Trophoblast cell (in vitro differentiated cells and primary cell): ENCODE data around the gene APOBEC3G.
"Not testable (repeated sequence)": the region's sequence is repeated elsewhere in the genome, so short reads cannot be mapped to it uniquely, and the experiment has no call there.

ENCODE experiments used
- DNase-seq, 2 donors: peaks; one replicate each; pipeline ENCODE4 v3.0.0-alpha.2; 2016
- H2AFZ ChIP-seq: 2 replicates; pipeline ENCODE4 v1.6.1; 2013; ENCODE audit warnings: low read length, moderate library complexity, mild to moderate bottlenecking; ENCODE audit not compliant: insufficient read depth, poor library complexity
- H2AK5ac ChIP-seq: 2 replicates; pipeline ENCODE4 v1.6.1; 2013; ENCODE audit warnings: mild to moderate bottlenecking, low read length
- H2BK120ac ChIP-seq: 2 replicates; pipeline ENCODE4 v1.6.1; 2013; ENCODE audit warnings: low read length, mild to moderate bottlenecking, moderate library complexity; ENCODE audit not compliant: insufficient read depth, poor library complexity
- H2BK12ac ChIP-seq: 2 replicates; pipeline ENCODE4 v1.6.1; 2013; ENCODE audit warnings: mild to moderate bottlenecking, low read length, moderate library complexity
- H2BK5ac ChIP-seq: 2 replicates; pipeline ENCODE4 v1.6.1; 2013; ENCODE audit warnings: low read length, low read depth, moderate library complexity, mild to moderate bottlenecking; ENCODE audit not compliant: poor library complexity
- H3K14ac ChIP-seq: 2 replicates; pipeline ENCODE4 v1.6.1; 2013; ENCODE audit warnings: mild to moderate bottlenecking, low read length
- H3K18ac ChIP-seq: 2 replicates; pipeline ENCODE4 v1.6.1; 2013; ENCODE audit warnings: mild to moderate bottlenecking, low read length
- H3K23ac ChIP-seq: 2 replicates; pipeline ENCODE4 v1.6.1; 2013; ENCODE audit warnings: low read length
- H3K27ac ChIP-seq: 2 replicates; pipeline ENCODE4 v1.5.1; 2013; ENCODE audit warnings: low read depth, mild to moderate bottlenecking, inconsistent platforms, low read length, moderate library complexity
- H3K27me3 ChIP-seq: 2 replicates; pipeline ENCODE4 v1.6.1; 2013; ENCODE audit warnings: inconsistent platforms, mild to moderate bottlenecking, low read length, moderate library complexity; ENCODE audit not compliant: insufficient read depth
- H3K36me3 ChIP-seq, 2 experiments: 1 replicate in 1 of 2; 2 replicates in 1 of 2; pipeline ENCODE4 v1.6.1; 2013; ENCODE audit warnings: low read length in 2 of 2, mild to moderate bottlenecking in 2 of 2, moderate library complexity in 1 of 2; ENCODE audit not compliant: insufficient read depth in 2 of 2, control insufficient read depth in 1 of 2
- H3K4ac ChIP-seq: 2 replicates; pipeline ENCODE4 v1.6.1; 2013; ENCODE audit warnings: low read depth, mild to moderate bottlenecking, low read length, moderate library complexity
- H3K4me1 ChIP-seq, 2 experiments: 1 replicate in 1 of 2; 2 replicates in 1 of 2; pipeline ENCODE4 v1.6.1; 2013; ENCODE audit warnings: low read length in 2 of 2, mild to moderate bottlenecking in 2 of 2, moderate library complexity in 1 of 2; ENCODE audit not compliant: insufficient read depth in 2 of 2, control insufficient read depth in 1 of 2
- H3K4me2 ChIP-seq: 2 replicates; pipeline ENCODE4 v1.6.1; 2013; ENCODE audit warnings: inconsistent platforms, mild to moderate bottlenecking, low read length, moderate library complexity
- H3K4me3 ChIP-seq: 2 replicates; pipeline ENCODE4 v1.5.1; 2013; ENCODE audit warnings: mild to moderate bottlenecking, low read depth, low read length, inconsistent platforms
- H3K79me1 ChIP-seq: one replicate; pipeline ENCODE4 v1.6.1; 2013; ENCODE audit warnings: low read length
- H3K79me2 ChIP-seq: 2 replicates; pipeline ENCODE4 v1.6.1; 2013; ENCODE audit warnings: low read length, mild to moderate bottlenecking; ENCODE audit not compliant: control insufficient read depth, insufficient read depth, poor library complexity
- H3K9ac ChIP-seq: 2 replicates; pipeline ENCODE4 v1.6.1; 2013; ENCODE audit warnings: mild to moderate bottlenecking, low read length
- H3K9me3 ChIP-seq: 2 replicates; pipeline ENCODE4 v1.6.1; 2013; ENCODE audit warnings: low read depth, mild to moderate bottlenecking, control low read depth, inconsistent platforms, low read length; ENCODE audit not compliant: insufficient read depth
- H4K12ac ChIP-seq: 2 replicates; pipeline ENCODE4 v1.6.1; 2013; ENCODE audit warnings: low read depth, mild to moderate bottlenecking, low read length, moderate library complexity
- H4K8ac ChIP-seq: 2 replicates; pipeline ENCODE4 v1.6.1; 2013; ENCODE audit warnings: low read depth, mild to moderate bottlenecking, low read length, moderate library complexity
- H4K91ac ChIP-seq: one replicate; pipeline ENCODE4 v1.6.1; 2013; ENCODE audit warnings: low read depth, mild to moderate bottlenecking, low read length, moderate library complexity
- WGBS: extraction: QIAGEN DNeasy Blood & Tissue Kit; methylation state at CpG from one replicate; pipeline ENCODE4 v1.1.7; 2013; ENCODE audit warnings: missing lambda C conversion rate; ENCODE audit not compliant: insufficient read length, insufficient coverage; ENCODE audit errors: extremely low coverage; 5-methylcytosine and 5-hydroxymethylcytosine counted together

The APOBEC3G gene

DNA sequence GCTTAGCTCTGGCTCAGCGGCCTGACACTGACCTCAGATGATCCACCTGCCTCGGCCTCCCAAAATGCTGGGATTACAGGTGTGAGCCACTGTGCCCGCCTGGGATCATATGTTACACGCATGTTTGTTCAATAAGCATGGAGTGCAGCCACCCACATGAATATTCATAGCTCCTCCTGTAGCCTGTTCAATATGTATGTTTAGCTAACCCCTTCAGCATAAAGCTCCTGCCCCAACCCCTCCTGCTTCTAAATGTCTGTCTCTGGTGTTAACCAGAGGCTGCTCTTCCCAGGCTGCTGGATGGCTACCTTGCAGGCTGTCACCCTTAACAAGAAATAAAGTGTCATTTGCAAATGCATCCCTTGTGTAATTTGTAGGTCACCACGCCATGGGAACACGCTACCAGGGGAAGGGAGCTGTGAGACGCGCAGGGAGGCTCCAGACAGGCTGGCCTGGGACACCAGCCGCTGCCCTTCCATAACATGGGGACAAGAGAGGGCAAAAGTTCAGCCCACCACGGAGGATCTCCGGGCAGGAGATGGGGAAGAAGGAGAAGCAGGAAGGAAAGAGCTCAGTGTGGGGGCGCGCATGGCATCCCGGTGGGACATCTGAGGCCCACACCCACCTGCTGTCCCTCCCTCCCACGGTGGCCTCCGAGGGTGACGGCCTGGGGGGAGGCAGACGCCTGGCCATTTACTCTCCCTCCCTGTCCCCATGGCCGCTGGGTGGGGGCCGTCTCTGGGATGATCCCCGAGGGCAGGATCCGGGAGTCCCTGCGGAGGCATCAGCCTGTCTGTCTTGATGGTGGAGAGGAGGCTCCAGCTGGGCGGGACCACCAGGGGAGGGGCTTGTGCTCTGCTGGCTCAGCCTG is 685 bp upstream of the APOBEC3G start:
- not testable (repeated sequence) for H3K79me1 ChIP-seq, H4K12ac ChIP-seq, H2BK12ac ChIP-seq, H3K4me2 ChIP-seq, H3K14ac ChIP-seq, H3K4ac ChIP-seq, H3K36me3 ChIP-seq, H3K79me2 ChIP-seq, H4K8ac ChIP-seq, H3K9ac ChIP-seq, H3K23ac ChIP-seq, H3K9me3 ChIP-seq, DNase-seq, H3K18ac ChIP-seq, H3K4me3 ChIP-seq, H3K27me3 ChIP-seq, H2BK120ac ChIP-seq, H2BK5ac ChIP-seq, H2AK5ac ChIP-seq, H4K91ac ChIP-seq, H3K4me1 ChIP-seq, H3K27ac ChIP-seq, H2AFZ ChIP-seq
- no CpG with 5 or more reads among the region's 24 CpGs for WGBS

GRCh38 chr22:39077912-39078311 is 837 bp downstream of the APOBEC3G start:
- not testable (repeated sequence) for H3K4me2 ChIP-seq, H2BK5ac ChIP-seq, H3K79me2 ChIP-seq, H3K9me3 ChIP-seq, H3K27me3 ChIP-seq, DNase-seq, H3K79me1 ChIP-seq, H4K8ac ChIP-seq, H2AK5ac ChIP-seq, H2BK12ac ChIP-seq, H4K12ac ChIP-seq, H3K23ac ChIP-seq, H3K9ac ChIP-seq, H3K36me3 ChIP-seq, H3K14ac ChIP-seq, H3K18ac ChIP-seq, H3K4ac ChIP-seq, H2BK120ac ChIP-seq, H3K4me1 ChIP-seq, H3K4me3 ChIP-seq, H2AFZ ChIP-seq, H4K91ac ChIP-seq, H3K27ac ChIP-seq
- no CpG with 5 or more reads among the region's 12 CpGs for WGBS

DNA sequence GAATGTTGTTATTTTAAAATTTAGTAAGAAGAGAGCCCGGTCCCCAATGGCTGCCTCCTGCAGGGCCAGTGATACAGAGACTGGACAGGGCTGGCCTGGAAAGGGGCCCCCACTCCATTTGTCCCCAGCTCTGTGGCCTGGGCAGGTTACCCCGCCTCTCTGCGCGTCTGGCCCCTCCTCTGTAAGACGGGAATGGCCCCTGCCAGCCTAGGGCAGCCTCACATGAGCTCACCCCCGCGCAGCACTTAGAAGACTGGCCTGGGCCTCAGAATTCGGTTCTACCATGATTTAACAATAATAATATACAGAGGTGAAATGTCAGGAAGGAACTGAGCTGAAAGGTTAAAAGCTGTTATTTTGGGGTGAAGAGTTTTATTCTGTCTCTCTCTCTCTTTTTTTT is 1.3 kb downstream of the APOBEC3G start:
- H2BK12ac ChIP-seq = no peak overlapping the region
- H3K4me2 ChIP-seq = no peak overlapping the region
- no peak overlapping the region for H2BK120ac ChIP-seq
- no CpG with 5 or more reads among the region's 8 CpGs for WGBS
- DNase-seq = no peak
- H3K27ac ChIP-seq = no peak overlapping the region
- no peak overlapping the region for H3K4ac ChIP-seq
- no peak overlapping the region for H2BK5ac ChIP-seq
- no peak overlapping the region for H3K14ac ChIP-seq
- H4K8ac ChIP-seq = no peak overlapping the region
- no peak overlapping the region for H3K23ac ChIP-seq
- no peak overlapping the region for H3K9ac ChIP-seq
- H3K4me1 ChIP-seq = peaks cover 0 to 7% of the 10 kb centered on the region in 2 experiments
- H4K12ac ChIP-seq = no peak overlapping the region
- H4K91ac ChIP-seq = no peak overlapping the region
- no peaks in the 10 kb centered on the region for H3K27me3 ChIP-seq
- H3K18ac ChIP-seq = no peak overlapping the region
- H3K4me3 ChIP-seq = no peak overlapping the region
- H3K79me1 ChIP-seq = no peaks in the 10 kb centered on the region
- no peak overlapping the region for H2AK5ac ChIP-seq
- peaks cover 2% of the 10 kb centered on the region for H3K9me3 ChIP-seq
- no peak overlapping the region for H2AFZ ChIP-seq
- no peaks in the 10 kb centered on the region for H3K36me3 ChIP-seq
- H3K79me2 ChIP-seq = no peaks in the 10 kb centered on the region

GRCh38 chr22:39079054-39079637 is 2.1 kb downstream of the APOBEC3G start:
- not testable (repeated sequence) for H3K4me3 ChIP-seq, H4K12ac ChIP-seq, H4K8ac ChIP-seq, H3K27ac ChIP-seq, H2BK12ac ChIP-seq, H3K9ac ChIP-seq, H3K27me3 ChIP-seq, H3K4ac ChIP-seq, H3K4me2 ChIP-seq, H3K4me1 ChIP-seq, H3K23ac ChIP-seq, H4K91ac ChIP-seq, H2BK5ac ChIP-seq, H3K79me2 ChIP-seq, H2AFZ ChIP-seq, H3K18ac ChIP-seq, H2AK5ac ChIP-seq, H3K14ac ChIP-seq, DNase-seq, H2BK120ac ChIP-seq, H3K36me3 ChIP-seq, H3K9me3 ChIP-seq, H3K79me1 ChIP-seq
- WGBS = no CpG with 5 or more reads among the region's 24 CpGs
